Mesenchymal stem cell (in vitro differentiated cells and primary cell): ENCODE results near the gene LDB2.

Experiments used
- DNase-seq: peaks from one replicate; pipeline ENCODE4 v3.0.0-alpha.2; 2013
- H2AFZ ChIP-seq: one replicate; pipeline ENCODE4 v1.6.1; 2013; ENCODE audit warnings: low read depth, mild to moderate bottlenecking, control low read depth, inconsistent platforms, low read length, moderate library complexity
- H2AK5ac ChIP-seq: 2 replicates; pipeline ENCODE4 v1.6.1; 2013; ENCODE audit warnings: low read length, moderate library complexity, mild to moderate bottlenecking, inconsistent platforms; ENCODE audit not compliant: severe bottlenecking
- H2BK120ac ChIP-seq: one replicate; pipeline ENCODE4 v1.6.1; 2013; ENCODE audit warnings: low read depth, mild to moderate bottlenecking, inconsistent platforms, low read length, moderate library complexity
- H2BK12ac ChIP-seq, 2 experiments: one replicate each; pipeline ENCODE4 v1.6.1; 2013; ENCODE audit warnings: inconsistent platforms in 2 of 2, low read length in 2 of 2, mild to moderate bottlenecking in 2 of 2, moderate library complexity in 2 of 2, control low read depth in 1 of 2
- H2BK15ac ChIP-seq: one replicate; pipeline ENCODE4 v1.6.1; 2013; ENCODE audit warnings: mild to moderate bottlenecking, low read depth, inconsistent platforms; ENCODE audit not compliant: poor library complexity, severe bottlenecking
- H2BK5ac ChIP-seq: 2 replicates; pipeline ENCODE4 v1.6.1; 2013; ENCODE audit warnings: low read depth, mild to moderate bottlenecking, low read length, control low read depth, inconsistent platforms; ENCODE audit not compliant: poor library complexity, severe bottlenecking
- H3K14ac ChIP-seq, 2 experiments: one replicate each; pipeline ENCODE4 v1.6.1; 2013; ENCODE audit warnings: inconsistent platforms in 2 of 2, low read length in 2 of 2, control low read depth in 1 of 2, mild to moderate bottlenecking in 1 of 2, moderate library complexity in 1 of 2
- H3K18ac ChIP-seq, 2 experiments: one replicate each; pipeline ENCODE4 v1.6.1; 2013; ENCODE audit warnings: inconsistent platforms in 2 of 2, low read length in 2 of 2, control low read depth in 1 of 2, low read depth in 1 of 2, mild to moderate bottlenecking in 1 of 2
- H3K23ac ChIP-seq, 2 experiments: one replicate each; pipeline ENCODE4 v1.6.1; 2013; ENCODE audit warnings: inconsistent platforms in 2 of 2, low read length in 2 of 2, mild to moderate bottlenecking in 2 of 2, moderate library complexity in 2 of 2, control low read depth in 1 of 2
- H3K27ac ChIP-seq: 2 replicates; pipeline ENCODE4 v1.5.1; 2013; ENCODE audit warnings: mild to moderate bottlenecking, moderate library complexity, low read length, control low read depth, inconsistent platforms; ENCODE audit not compliant: poor library complexity, severe bottlenecking
- H3K27me3 ChIP-seq, 2 experiments: 2 replicates each; pipeline versions ENCODE4 v1.6.1 to v1.7.0; 2013; ENCODE audit warnings: low read length in 2 of 2, mild to moderate bottlenecking in 2 of 2, moderate library complexity in 2 of 2, control low read depth in 1 of 2, inconsistent platforms in 1 of 2; ENCODE audit not compliant: control insufficient read depth in 1 of 2, insufficient read depth in 1 of 2
- H3K36me3 ChIP-seq, 2 experiments: 2 replicates each; pipeline versions ENCODE4 v1.6.1 to v1.7.0; 2013; ENCODE audit warnings: low read length in 2 of 2, control low read depth in 1 of 2, inconsistent platforms in 1 of 2, low read depth in 1 of 2, mild to moderate bottlenecking in 1 of 2; ENCODE audit not compliant: insufficient read depth in 2 of 2, control insufficient read depth in 1 of 2
- H3K4ac ChIP-seq, 2 experiments: one replicate each; pipeline ENCODE4 v1.6.1; 2013; ENCODE audit warnings: inconsistent platforms in 2 of 2, low read length in 2 of 2, mild to moderate bottlenecking in 2 of 2, moderate library complexity in 2 of 2, control low read depth in 1 of 2, low read depth in 1 of 2
- H3K4me1 ChIP-seq: 2 replicates; pipeline ENCODE4 v1.6.1; 2013; ENCODE audit warnings: low read depth, low read length, control low read depth; ENCODE audit not compliant: control insufficient read depth, insufficient read depth
- H3K4me2 ChIP-seq: 2 replicates; pipeline ENCODE4 v1.6.1; 2013; ENCODE audit warnings: low read length, mild to moderate bottlenecking, inconsistent platforms; ENCODE audit not compliant: poor library complexity, severe bottlenecking
- H3K4me3 ChIP-seq, 2 experiments: 2 replicates each; pipeline versions ENCODE4 v1.5.1 to v1.7.0; 2013; ENCODE audit warnings: low read length in 2 of 2, mild to moderate bottlenecking in 2 of 2, control low read depth in 1 of 2, low read depth in 1 of 2; ENCODE audit not compliant: insufficient read depth in 1 of 2
- H3K79me1 ChIP-seq: replicated peaks from 2 replicates; pipeline ENCODE4 v1.6.1; 2013; ENCODE audit warnings: mild to moderate bottlenecking, control low read depth, low read length, inconsistent platforms; ENCODE audit not compliant: poor library complexity, severe bottlenecking
- H3K9ac ChIP-seq: 2 replicates; pipeline ENCODE4 v1.7.0; 2013; ENCODE audit warnings: mild to moderate bottlenecking, low read length, moderate library complexity
- H3K9me3 ChIP-seq: 2 replicates; pipeline ENCODE4 v1.7.0; 2013; ENCODE audit warnings: mild to moderate bottlenecking, low read length; ENCODE audit not compliant: control insufficient read depth
- H4K8ac ChIP-seq: one replicate; pipeline ENCODE4 v1.6.1; 2013; ENCODE audit warnings: inconsistent platforms, mild to moderate bottlenecking, low read length, moderate library complexity
- H4K91ac ChIP-seq: one replicate; pipeline ENCODE4 v1.6.1; 2013; ENCODE audit warnings: mild to moderate bottlenecking, low read length, inconsistent platforms
- WGBS: methylation state at CpG from one replicate; pipeline ENCODE4 v1.1.7; 2013; ENCODE audit warnings: mixed read lengths; 5-methylcytosine and 5-hydroxymethylcytosine counted together

The LDB2 gene

GRCh38 chr4:16853640-16854039 is 44.8 kb downstream of the LDB2 start:
- no peak overlapping the region for H3K4ac ChIP-seq
- H2BK5ac ChIP-seq, result no peak overlapping the region
- no peak overlapping the region for H3K4me3 ChIP-seq
- no peak overlapping the region for H4K91ac ChIP-seq
- H2BK12ac ChIP-seq, result no peak overlapping the region
- no peak overlapping the region for H2AK5ac ChIP-seq
- H3K18ac ChIP-seq, result no peak overlapping the region
- no peaks in the 10 kb centered on the region for H3K9me3 ChIP-seq
- no peaks in the 10 kb centered on the region for H3K79me1 ChIP-seq
- no peak overlapping the region for H2BK15ac ChIP-seq
- H3K36me3 ChIP-seq, result peaks cover 0 to 16% of the 10 kb centered on the region in 2 experiments
- no peak overlapping the region for H2AFZ ChIP-seq
- H3K4me1 ChIP-seq, result no peaks in the 10 kb centered on the region
- H3K14ac ChIP-seq, result no peak overlapping the region
- H4K8ac ChIP-seq, result no peak overlapping the region
- H3K27me3 ChIP-seq, result no peaks in the 10 kb centered on the region
- 83% methylated on average over 2 of the region's 2 CpGs for WGBS
- no peak overlapping the region for H3K4me2 ChIP-seq
- no peak overlapping the region for H3K23ac ChIP-seq
- H2BK120ac ChIP-seq, result no peak overlapping the region
- no peak overlapping the region for H3K9ac ChIP-seq
- no peak overlapping the region for H3K27ac ChIP-seq
- no peak for DNase-seq

GRCh38 chr4:16852644-16853043 is 45.8 kb downstream of the LDB2 start:
- H3K4me1 ChIP-seq, result no peaks in the 10 kb centered on the region
- H2AK5ac ChIP-seq, result no peak overlapping the region

DNA sequence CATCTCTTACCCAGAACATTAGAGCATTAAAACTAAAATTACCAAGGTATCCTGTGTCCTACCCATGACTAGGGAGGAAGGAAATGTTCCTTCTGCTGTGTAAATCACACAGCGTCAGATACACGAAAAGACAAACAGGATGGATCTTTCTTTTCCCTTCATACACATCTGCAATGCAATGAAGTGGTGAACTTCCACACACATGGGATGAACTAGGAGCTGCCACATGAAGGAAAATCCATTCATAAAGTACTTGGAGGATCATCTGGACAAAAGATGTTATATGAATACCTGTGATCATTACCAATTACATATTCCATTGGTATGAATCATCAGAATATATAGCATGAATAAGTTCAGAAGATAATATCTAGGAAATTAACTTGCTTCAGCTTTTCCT is 46.2 kb downstream of the LDB2 start:
- Histone ChIP-seq H2BK15ac (no peak overlapping the region), H3K14ac (no peak overlapping the region), H3K9ac (no peak overlapping the region), H2BK5ac (no peak overlapping the region), H2AK5ac (no peak overlapping the region), H2BK120ac (no peak overlapping the region), H3K36me3 (peaks cover 0 to 16% of the 10 kb centered on the region in 2 experiments), H4K8ac (no peak overlapping the region), H2AFZ (no peak overlapping the region), H3K4me2 (no peak overlapping the region), H3K18ac (no peak overlapping the region), H3K4me3 (no peak overlapping the region), H3K4me1 (no peaks in the 10 kb centered on the region), H3K23ac (no peak overlapping the region), H3K27me3 (no peaks in the 10 kb centered on the region), H3K79me1 (no peaks in the 10 kb centered on the region), H3K9me3 (no peaks in the 10 kb centered on the region), H4K91ac (no peak overlapping the region), H3K27ac (no peak overlapping the region), H3K4ac (no peak overlapping the region), H2BK12ac (no peak overlapping the region)
- DNase-seq, result no peak
- 80% methylated on average over 2 of the region's 2 CpGs for WGBS

More at GRCh38 chr4:16852644-16853043, 45.8 kb downstream of the LDB2 start:
- Histone ChIP-seq H3K9me3 (no peaks in the 10 kb centered on the region), H3K14ac (no peak overlapping the region), H4K91ac (no peak overlapping the region), H2BK12ac (no peak overlapping the region), H3K27me3 (no peaks in the 10 kb centered on the region), H2BK5ac (no peak overlapping the region), H2AFZ (no peak overlapping the region), H3K23ac (no peak overlapping the region), H3K4ac (no peak overlapping the region), H4K8ac (no peak overlapping the region), H3K4me2 (no peak overlapping the region), H2BK120ac (no peak overlapping the region), H3K9ac (no peak overlapping the region), H3K4me3 (no peak overlapping the region), H3K79me1 (no peaks in the 10 kb centered on the region), H2BK15ac (no peak overlapping the region), H3K36me3 (peaks cover 0 to 16% of the 10 kb centered on the region in 2 experiments), H3K18ac (no peak overlapping the region), H3K27ac (no peak overlapping the region)
- DNase-seq, result no peak

GRCh38 chr4:16846540-16847117 is 51.8 kb downstream of the LDB2 start:
- Histone ChIP-seq H2BK12ac (no peak overlapping the region), H3K4me1 (no peaks in the 10 kb centered on the region), H3K23ac (no peak overlapping the region), H3K4me2 (no peak overlapping the region), H3K9me3 (no peaks in the 10 kb centered on the region), H4K91ac (no peak overlapping the region), H3K4ac (no peak overlapping the region), H2BK15ac (no peak overlapping the region), H3K27ac (no peak overlapping the region), H2AK5ac (no peak overlapping the region), H3K18ac (no peak overlapping the region), H4K8ac (no peak overlapping the region), H3K14ac (no peak overlapping the region), H3K27me3 (no peaks in the 10 kb centered on the region), H3K79me1 (no peaks in the 10 kb centered on the region), H3K9ac (no peak overlapping the region), H2AFZ (no peak overlapping the region), H2BK120ac (no peak overlapping the region), H2BK5ac (no peak overlapping the region), H3K4me3 (no peak overlapping the region), H3K36me3 (peaks cover 0 to 18% of the 10 kb centered on the region in 2 experiments)
- WGBS, result 100% methylated on average over 1 of the region's 2 CpGs
- no peak for DNase-seq
